Activated CD8-positive, alpha-beta memory T cell treated with anti-CD3 and anti-CD28 coated beads, Interleukin-2, amount 50 U/mL, for 1 hour (primary cell): ENCODE data around the gene ANAPC15.
"Not testable (repeated sequence)": the region's sequence is repeated elsewhere in the genome, so short reads cannot be mapped to it uniquely, and the experiment has no call there.

Experiments used
- DNase-seq: peaks from one replicate; pipeline ENCODE4 v3.0.0-alpha.2; 2020; ENCODE audit errors: extremely low read depth

The ANAPC15 gene

DNA sequence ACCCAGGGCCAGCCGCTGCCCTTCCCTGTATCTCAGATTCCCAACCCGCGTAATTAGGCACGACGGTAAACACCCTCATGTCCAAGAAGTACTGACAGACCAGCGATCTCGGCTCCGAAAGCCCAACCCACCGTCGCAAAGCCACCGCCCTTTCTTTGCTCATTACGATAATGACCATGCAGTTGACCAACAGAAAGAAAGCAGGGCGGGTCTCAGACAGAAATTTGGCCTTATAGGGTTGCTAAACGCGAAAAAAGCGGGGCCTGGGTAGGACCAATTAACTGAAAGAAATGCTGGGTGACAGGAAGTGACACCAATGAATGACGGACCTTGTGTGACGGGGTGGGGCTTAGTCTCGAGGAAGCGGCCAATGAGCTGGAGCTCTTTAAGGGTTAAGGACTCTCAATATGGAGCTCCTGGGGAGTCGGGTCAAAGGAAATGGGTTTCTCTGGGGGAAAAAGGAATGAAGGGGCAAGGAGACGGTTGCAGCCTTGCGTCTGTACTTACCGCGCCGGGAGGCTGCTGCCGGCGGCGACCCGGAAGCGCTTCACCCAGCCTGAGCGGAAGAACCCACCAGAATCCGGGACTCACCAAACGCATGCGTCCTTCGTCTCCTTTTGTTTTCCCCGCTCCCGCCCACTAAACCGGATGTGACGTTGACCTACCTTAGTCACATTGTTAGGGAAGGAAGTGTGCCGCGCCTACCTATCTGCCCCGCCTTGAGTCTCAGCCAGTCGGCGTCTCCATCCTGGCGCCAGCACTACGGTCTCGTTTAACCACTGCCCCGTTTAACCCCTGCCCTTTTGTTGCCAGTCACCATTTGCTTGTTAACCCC, at the start of gene ANAPC15:
TSS of gene ANAPC15 (minus strand) at position 553 of the 835 bp plus-strand sequence. CDS start 1,419 bp downstream, outside the sequence.
- peak; percentile 99 for DNase-seq

DNA sequence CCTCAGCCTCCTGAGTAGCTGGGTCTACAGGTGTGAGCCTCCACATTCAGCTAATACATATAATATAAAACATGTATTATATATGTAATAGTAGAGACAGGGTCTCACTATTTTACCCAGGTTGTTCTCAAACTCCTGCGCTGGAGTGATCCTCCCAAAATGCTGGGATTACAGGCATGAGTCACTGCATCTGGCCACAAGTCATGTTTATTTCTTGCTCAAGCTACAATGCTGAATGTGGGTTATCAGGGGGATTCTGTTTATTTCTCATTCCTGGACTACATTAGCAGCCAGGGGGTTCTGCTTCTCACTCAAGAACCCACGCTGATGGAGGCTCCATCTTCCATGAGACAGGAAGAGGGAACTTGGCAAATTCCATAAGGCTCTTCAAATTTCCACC, 47.8 kb upstream of the ANAPC15 start:
- no peak for DNase-seq

DNA sequence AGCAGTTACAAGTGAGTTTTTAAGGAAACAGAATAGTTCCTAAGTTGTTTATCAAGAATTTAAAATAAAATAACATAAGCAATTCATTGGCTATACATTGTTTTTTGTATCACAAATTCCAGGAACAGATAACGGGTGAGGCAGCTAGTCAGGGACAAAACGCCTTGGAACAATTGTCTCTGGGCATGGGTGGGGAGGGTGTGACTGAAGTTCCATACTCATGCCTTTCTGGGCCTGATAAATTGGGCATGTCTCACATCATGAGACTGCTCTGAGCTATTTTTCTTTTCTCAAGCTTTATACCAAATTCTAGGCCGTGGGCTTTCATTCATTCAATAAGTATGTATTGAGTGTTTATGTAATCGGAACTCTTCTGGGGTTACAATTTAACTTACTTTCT, 44.6 kb upstream of the ANAPC15 start:
- no peak for DNase-seq

DNA sequence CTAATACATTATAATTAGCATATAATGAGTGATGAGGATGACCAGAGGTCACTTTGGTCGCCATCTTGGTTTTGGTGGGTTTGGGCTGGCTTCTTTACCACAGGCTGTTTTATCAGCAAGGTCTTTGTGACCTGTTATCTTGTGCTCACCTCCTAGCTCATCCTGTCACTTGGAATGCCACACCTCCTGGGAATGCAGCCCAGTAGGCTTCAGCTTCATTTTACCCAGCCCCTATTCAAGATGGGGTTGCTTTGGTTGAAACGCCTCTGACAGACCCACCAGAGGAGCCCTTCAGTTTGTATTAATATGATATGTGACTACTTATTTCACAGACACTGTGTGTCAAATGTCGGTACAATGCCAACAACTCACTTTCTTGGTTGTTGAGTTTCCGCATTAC, 43.3 kb upstream of the ANAPC15 start:
- no peak for DNase-seq

DNA sequence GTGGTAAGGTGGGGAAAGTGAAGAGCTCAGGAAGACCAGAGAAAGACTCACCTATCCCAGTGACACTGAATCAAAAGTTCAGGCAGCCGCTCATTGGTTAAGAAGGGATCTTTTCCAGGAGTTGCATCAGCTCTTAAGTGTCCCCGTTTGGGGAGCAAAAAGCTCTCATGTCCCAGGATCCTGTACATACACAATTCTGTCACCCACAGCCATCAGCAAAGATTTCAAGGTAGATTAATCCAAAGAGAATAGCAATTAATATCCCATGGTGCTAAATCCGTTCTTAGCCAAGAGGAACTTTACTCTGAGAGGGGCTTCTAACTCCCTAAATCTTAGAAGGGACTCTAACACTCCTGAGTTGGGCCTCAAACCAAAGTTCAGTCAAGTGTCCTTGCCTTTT, 42.3 kb upstream of the ANAPC15 start:
- DNase-seq = no peak

DNA sequence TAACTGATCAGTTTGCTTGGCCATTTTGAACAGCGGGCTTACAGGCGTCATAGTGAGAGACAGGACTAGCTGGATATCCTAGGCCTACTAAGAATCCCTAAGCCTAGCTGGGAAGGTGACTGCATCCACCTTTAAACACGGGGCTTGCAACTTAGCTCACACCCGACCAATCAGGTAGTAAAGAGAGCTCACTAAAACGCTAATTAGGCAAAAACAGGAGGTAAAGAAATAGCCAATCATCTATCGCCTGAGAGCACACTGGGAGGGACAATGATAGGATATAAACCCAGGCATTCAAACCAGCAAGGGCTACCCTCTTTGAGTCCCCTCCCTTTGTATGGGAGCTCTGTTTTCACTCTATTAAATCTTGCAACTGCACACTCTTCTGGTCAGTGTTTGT, 41.4 kb upstream of the ANAPC15 start:
- not testable (repeated sequence) for DNase-seq

DNA sequence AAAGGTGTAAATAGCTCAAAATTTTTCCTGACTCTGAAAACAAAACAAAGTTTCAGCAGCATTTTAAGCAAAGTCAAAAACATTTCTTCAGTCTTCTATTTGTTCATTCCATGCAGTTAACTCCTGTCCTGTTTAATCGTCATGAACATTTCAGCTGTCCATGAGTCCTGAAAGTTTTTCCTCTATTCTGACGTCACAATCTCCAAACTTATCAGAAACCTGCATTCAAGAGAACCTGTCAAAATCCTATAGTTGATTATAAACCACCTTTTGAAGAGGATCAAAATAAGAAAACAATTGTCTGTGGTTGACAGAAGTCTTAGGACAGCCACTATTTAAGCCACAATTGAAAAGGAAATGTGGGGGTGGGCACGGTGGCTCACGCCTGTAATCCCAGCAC, 38.4 kb upstream of the ANAPC15 start:
- DNase-seq = no peak

DNA sequence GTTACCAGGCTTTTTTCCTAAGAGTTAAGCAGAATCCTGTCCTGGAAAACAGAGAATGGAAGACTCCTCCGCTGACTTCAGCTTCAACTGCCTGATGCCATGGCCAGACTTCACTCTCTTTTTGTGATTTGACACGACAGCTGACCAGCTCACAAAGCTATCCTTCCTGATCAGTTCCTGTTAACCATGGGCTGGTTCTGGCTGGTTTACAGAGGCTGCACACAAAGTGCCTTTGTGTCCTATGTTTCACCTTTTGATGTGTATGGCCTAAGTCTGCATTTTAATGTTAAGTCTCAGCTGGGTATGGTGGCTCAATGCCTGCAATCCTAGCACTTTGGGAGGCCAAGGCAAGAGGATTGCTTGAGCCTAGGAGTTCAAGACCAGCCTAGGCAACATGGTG, 34.1 kb upstream of the ANAPC15 start:
- DNase-seq = no peak

DNA sequence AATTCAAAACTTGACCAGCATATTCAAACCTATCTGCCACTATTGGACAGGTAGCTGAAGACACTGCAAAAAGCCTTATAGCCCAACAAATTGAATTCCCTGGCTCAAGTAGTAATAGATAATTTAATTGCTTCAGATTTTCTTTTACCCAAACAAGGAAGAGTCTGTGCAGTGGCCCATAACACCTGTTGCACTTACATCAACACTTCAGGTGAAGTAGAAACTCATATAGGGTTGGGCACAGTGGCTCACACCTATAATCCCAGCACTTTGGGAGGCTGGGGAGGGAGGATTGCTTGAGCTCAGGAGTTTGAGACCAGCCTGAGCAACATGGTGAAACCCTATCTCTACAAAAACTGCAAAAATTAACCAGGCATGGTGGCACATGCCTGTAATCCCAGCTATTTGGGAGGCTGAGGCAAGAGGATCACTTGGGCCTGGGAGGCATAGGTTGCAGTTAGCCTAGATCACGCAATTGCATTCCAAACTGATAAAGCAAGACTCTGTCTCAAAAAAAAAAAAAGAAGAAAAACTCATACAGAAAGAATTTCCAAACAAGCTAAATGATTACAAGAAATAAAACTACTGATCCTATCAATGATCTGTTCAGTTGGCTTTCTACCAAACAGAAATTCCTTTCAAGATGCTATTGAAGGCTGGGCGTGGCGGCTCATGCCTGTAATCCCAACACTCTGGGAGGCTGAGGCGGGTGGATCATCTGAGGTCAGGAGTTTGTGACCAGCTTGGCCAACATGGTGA, 32.5 kb upstream of the ANAPC15 start:
- no peak for DNase-seq

DNA sequence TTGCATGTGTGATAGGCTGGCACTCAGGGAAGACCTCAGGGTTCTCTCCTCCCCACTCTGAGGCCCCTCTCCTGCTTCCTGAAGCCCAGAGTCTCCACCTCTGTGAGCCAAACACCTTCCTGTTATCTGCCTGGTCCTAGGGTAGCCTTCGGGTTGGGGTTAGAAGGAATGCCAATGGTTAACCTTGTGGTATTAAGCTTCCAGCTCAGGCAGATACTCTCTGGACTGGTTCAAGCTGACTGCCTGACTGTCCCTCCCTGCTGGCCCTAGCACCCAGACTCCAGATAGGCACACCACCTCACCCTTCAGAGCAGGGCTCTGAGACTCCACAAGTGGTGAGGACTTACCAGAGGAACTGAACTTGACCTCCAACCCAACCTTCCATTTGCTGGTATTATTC, 30.0 kb upstream of the ANAPC15 start:
- DNase-seq = not testable (repeated sequence)

DNA sequence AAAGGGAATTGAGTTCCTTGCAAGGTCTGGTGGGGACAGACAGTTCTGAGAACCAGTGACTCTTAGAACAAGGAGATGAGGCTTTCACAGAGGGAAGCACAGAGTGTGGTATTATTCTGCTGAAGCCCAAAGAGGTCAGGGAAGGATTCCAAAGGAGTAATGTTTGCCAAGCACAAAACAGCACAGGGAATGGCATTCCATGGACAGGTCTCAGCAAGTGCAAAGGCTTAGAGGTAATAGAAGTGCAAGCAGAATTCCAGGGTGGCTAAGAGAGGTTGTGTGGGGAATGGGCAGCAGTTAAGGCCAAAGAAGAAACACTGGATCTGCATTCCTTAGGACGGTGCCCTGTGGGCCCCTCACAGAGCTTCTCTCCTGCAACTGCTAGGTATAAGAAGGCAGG, 29.6 kb upstream of the ANAPC15 start:
- not testable (repeated sequence) for DNase-seq

DNA sequence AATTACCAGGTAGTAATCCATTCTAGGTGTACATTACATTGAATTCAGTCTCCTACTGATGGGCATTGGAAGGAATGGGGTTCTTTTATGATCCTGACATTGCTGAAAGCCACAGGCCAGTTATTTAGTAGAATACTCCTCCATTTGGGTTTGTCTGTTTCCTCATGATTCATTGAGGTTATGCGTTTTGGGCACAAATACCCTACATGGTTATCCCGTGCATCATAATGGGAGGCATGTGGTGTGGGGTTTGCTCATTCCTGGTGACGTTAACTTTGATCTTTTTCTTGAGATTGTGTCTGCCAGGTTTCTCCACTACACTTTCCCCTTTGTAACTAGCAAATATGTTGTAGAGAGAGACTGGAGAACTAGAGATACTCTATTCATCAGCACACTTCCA, 28.6 kb upstream of the ANAPC15 start:
- DNase-seq = no peak

DNA sequence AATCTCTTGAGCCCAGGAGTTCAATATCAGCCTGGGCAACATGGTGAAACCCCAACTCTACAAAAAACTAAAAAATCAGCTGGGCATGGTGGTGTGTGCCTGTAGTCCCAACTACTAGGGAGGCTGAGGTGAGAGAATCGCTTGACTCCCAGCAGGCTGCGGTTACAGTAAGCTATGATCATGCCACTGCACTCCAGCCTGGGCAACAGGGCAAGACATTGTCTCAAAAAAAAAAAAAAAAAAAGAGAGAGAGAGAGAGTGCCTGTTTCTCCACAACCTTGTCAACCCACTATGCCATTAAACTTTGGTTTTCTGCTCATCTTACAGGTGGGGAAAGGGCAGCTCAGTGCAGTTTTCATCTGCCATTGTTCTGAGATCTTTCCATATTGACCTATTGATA, 28.2 kb upstream of the ANAPC15 start:
- no peak for DNase-seq

DNA sequence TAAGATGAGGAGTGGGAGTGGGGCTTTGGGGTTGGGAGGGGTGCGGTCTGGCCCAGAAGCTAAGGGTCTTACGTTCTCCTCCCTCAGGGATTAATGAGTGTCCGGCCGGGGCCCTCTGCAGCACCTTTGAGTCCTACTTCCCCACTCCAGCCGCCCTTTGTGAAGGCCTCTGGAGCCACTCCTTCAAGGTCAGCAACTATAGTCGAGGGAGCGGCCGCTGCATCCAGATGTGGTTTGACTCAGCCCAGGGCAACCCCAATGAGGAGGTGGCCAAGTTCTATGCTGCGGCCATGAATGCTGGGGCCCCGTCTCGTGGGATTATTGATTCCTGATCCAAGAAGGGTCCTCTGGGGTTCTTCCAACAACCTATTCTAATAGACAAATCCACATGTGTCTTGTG, 27.0 kb upstream of the ANAPC15 start:
- DNase-seq = no peak

DNA sequence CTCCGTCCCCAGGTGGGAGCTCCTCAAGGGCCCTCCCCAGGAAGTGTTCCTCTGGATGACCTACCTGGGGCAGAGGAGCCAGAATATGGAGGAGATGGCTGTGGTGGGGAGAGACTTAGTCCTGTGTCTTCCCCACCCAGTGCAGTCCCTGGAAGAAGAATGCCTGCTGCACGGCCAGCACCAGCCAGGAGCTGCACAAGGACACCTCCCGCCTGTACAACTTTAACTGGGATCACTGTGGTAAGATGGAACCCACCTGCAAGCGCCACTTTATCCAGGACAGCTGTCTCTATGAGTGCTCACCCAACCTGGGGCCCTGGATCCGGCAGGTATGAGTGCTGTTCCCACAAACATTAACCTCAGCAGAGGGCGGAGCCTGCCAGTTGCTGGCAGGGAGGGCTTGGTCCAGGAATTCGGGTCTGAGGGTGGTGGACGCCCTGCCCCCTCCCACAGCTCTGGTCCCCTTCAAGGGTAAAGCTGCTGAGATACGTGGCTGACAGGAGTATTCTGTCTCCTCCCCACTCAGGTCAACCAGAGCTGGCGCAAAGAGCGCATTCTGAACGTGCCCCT, 26.4 kb upstream of the ANAPC15 start:
- no peak for DNase-seq

DNA sequence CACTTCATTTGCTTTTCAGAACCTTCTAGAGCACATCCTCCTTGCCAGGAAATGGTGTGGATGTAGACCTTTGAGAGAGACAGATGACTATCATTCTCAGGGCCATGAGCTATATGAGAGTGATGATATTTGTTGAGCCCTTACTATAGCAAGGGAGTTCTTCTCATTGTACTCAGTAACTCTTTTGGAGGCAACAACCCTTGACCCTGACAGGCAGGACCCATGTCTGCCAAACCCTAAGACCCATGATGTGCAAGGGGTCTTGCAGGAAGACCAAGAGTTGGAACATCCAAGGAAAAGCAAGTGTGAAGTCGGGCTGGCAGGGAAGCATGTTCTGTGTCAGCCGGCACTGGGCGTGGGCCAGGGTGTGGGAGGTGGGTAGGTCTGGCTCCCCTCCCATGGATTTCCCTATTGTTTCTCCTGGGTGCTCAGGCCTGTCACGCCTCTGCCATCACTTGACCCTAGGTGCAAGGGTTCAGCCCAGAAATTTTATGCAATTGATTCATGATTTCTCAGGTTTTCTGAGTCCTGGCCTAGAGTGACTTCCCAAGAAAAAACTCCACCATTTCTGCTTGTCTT, 24.3 kb upstream of the ANAPC15 start:
- DNase-seq = no peak

DNA sequence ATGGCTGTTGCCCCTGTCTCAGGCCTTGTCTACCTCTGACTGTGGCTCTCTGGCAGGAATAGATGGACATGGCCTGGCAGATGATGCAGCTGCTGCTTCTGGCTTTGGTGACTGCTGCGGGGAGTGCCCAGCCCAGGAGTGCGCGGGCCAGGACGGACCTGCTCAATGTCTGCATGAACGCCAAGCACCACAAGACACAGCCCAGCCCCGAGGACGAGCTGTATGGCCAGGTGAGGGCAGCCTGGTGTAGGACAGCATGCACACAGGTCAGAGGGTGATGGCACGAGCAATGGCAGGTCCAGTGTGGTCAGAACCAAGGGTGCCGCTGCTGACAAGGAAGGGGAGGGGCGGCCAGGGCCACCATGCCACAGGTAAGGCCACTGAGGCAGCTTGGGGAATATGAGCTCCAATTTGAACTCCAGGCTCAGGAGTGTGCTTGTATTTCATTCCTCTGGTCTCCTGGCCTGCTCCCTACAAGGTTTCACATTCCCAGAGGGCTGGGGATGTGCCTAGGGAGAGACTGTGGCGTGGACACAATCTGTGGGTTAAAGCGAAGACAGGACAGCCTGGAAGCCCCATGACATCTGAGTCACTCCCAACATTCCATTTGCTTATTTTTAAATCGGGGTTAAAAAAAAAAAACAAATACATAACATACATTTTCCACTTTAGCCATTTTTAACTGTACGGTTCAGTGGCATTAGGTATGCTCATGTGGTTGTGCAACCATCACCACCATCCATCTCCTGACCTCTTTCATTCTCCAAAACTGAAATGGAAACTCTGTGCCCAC, 23.6 kb upstream of the ANAPC15 start:
- DNase-seq = no peak

DNA sequence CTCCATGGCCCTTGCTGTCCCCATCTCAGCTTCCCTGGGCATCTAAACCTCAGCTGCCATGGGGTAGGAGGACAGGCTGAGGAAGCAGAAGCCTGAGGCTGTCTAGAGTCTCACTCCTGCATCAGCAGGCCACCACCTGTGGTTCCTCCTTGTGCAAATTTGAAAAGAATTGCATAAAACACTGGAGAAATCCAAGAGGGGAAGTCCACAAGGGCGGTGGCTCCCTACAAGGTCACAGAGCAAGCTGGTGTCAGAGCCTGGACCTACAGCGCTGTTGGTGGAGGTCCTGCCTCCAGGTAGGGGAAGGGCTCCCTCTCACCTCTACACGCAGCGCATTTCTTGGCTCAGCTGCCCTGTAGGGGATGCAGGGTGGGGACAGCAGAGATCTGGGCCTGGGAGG, 23.0 kb upstream of the ANAPC15 start, which contains the start of gene FOLR3:
TSS of gene FOLR3 (plus strand) at position 253 of the 400 bp plus-strand sequence. CDS start 228 bp downstream, outside the sequence.
- not testable (repeated sequence) for DNase-seq

DNA sequence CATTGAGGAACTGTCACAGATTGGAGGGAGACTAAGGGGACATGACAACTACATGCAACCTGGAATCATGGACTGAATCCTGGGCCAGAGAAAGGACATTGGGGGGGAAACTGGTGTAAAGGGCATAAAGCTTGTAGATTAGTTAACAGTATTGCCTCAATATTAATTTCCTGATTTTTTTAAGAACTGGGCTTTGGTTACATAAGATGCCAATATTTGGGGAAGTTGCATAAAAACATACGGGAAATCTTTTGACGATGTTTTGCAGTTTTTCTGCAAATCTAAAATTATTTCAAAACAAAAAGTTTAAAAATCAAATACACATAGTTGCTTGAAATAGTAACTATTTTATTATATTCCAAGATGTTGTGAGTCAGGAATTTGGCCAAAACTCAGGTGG, 20.2 kb upstream of the ANAPC15 start:
- no peak for DNase-seq

DNA sequence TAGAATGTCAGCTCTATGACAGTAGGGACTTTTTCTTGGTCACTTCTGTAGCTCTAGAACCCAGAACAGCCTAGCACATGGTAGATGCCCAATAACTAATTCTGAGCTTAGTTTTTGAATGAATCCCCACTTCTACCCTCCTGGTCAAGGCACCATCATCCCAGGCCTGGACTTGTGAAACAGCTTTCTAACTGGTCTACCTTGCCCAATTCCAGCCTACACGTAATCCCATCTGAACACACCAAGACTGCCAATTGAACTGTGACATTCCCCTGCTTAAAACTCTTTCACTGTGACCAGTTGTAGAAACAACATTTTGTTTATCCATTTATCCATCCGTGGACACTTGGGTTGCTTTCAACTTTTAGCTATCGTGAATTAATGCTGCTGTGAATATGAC, 16.9 kb upstream of the ANAPC15 start:
- DNase-seq = no peak

DNA sequence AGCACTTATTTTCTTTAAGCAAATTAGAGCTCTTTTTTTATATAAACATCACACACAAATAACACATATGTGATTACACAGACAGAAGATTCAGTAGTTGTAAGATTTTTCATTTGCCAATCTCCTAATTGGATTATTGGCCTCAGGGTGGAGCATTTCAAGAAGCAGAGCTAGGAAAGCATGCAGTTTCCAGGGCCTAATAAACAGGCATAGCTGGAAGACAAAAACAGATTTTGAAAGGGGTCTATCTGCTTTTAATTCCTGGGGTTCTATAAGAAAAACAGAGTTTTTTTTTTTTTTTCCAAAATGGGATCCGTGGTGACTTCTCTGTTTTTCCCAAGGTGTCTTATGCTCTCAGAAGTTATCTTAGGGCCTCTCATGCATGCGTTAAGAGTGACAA, 15.4 kb upstream of the ANAPC15 start:
- DNase-seq = no peak

DNA sequence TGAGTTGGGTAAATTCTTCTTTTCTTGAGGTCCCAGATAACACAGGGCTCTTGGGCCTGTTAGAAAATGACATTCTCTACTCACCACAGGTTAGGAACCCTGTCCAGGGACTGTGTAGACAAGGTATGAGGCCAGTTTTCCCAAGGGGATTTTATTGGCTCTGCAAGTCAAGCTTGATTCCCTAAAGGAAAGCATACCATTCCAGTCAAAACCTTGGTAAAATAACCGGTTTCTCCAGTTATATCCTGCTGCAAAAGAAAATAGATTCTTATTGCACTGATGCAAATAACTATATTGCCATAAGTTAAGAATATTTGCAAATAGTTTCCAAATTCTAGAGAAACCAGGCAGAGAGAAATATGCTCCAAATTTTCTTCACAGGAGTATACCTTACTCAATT, 13.5 kb upstream of the ANAPC15 start:
- no peak for DNase-seq
